DOHH2 (cell line): ENCODE results near the gene GRIN2A.

Experiments
- H3F3A ChIP-seq: fragments of 200-600 bp; sonication (generic), shearing (Covaris generic); 2 replicates; pipeline ENCODE4 v1.6.0; 2016; ENCODE audit warnings: antibody characterized with exemption, mild to moderate bottlenecking; ENCODE audit not compliant: control insufficient read depth, insufficient read depth
- H3K27ac ChIP-seq: fragments of 200-600 bp; sonication (generic); 2 replicates; pipeline ENCODE4 v1.5.1; 2014; ENCODE audit warnings: low read depth, mild to moderate bottlenecking, low read length, moderate library complexity
- H3K27me3 ChIP-seq: fragments of 200-600 bp; sonication (generic); 2 replicates; pipeline ENCODE4 v1.6.1; 2014; ENCODE audit warnings: mild to moderate bottlenecking, low read length, mixed read lengths; ENCODE audit not compliant: control insufficient read depth
- H3K36me3 ChIP-seq: fragments of 200-600 bp; sonication (generic); 2 replicates; pipeline ENCODE4 v1.6.1; 2014; ENCODE audit warnings: mild to moderate bottlenecking, low read length, moderate library complexity, mixed read lengths; ENCODE audit not compliant: control insufficient read depth
- H3K4me1 ChIP-seq: fragments of 200-600 bp; sonication (generic); 2 replicates; pipeline ENCODE4 v1.6.1; 2014; ENCODE audit warnings: mild to moderate bottlenecking, low read length, mixed read lengths; ENCODE audit not compliant: control insufficient read depth
- H3K4me2 ChIP-seq: fragments of 200-600 bp; sonication (generic); 2 replicates; pipeline ENCODE4 v1.6.0; 2014; ENCODE audit warnings: mild to moderate bottlenecking, low read length, moderate library complexity
- H3K4me3 ChIP-seq: fragments of 200-600 bp; sonication (generic); 2 replicates; pipeline ENCODE4 v1.5.1; 2014; ENCODE audit warnings: mild to moderate bottlenecking, low read length, mixed read lengths
- H3K79me2 ChIP-seq: fragments of 200-600 bp; sonication (generic); 2 replicates; pipeline ENCODE4 v1.6.1; 2014; ENCODE audit warnings: mild to moderate bottlenecking, low read length, mixed read lengths; ENCODE audit not compliant: control insufficient read depth
- H3K9me2 ChIP-seq: fragments of 200-600 bp; sonication (generic); replicated peaks from 2 replicates; pipeline ENCODE4 v1.6.1; 2014; ENCODE audit warnings: mild to moderate bottlenecking, low read length, mixed read lengths; ENCODE audit not compliant: control insufficient read depth
- H3K9me3 ChIP-seq: fragments of 200-600 bp; sonication (generic); 2 replicates; pipeline ENCODE4 v1.6.1; 2014; ENCODE audit warnings: antibody characterized with exemption, low read length, mixed read lengths; ENCODE audit not compliant: control insufficient read depth, insufficient read depth
- H4K20me1 ChIP-seq: fragments of 200-600 bp; sonication (generic); 2 replicates; pipeline ENCODE4 v1.6.0; 2014; ENCODE audit warnings: low read depth, mild to moderate bottlenecking, antibody characterized with exemption, low read length, moderate library complexity; ENCODE audit not compliant: control insufficient read depth, insufficient read depth
- CTCF ChIP-seq: fragments of 200-600 bp; sonication (generic); IDR thresholded peaks from one replicate; pipeline ENCODE4 v1.5.1; 2014; ENCODE audit warnings: antibody characterized with exemption, mild to moderate bottlenecking, low read depth, low read length; ENCODE audit not compliant: poor library complexity, severe bottlenecking
- EZH2phosphoT487 ChIP-seq: fragments of 200-600 bp; sonication (generic); IDR thresholded peaks from 2 replicates; pipeline ENCODE4 v1.6.1; 2017; ENCODE audit warnings: borderline replicate concordance, mild to moderate bottlenecking, antibody characterized with exemption, low read length, moderate library complexity, mixed read lengths

Gene GRIN2A

GRCh38 chr16:10040136-10041080, 141.8 kb downstream of the GRIN2A start:
- Histone ChIP-seq H3K9me2 (no peaks in the 10 kb centered on the region), H3K4me3 (no peak overlapping the region), H3K36me3 (no peaks in the 10 kb centered on the region), H3F3A (no peaks in the 10 kb centered on the region), H3K9me3 (peaks cover 6% of the 10 kb centered on the region; the same call in 1 of the 2 replicates), H4K20me1 (no peaks in the 10 kb centered on the region), H3K4me1 (no peaks in the 10 kb centered on the region), H3K4me2 (no peak overlapping the region), H3K27ac (no peak overlapping the region), H3K79me2 (no peaks in the 10 kb centered on the region), H3K27me3 (no peaks in the 10 kb centered on the region)
- TF ChIP-seq CTCF (no peak), EZH2phosphoT487 (no peak)

- no peak overlapping the region for H3K27ac ChIP-seq
- peaks cover 6% of the 10 kb centered on the region; the same call in 1 of the 2 replicates for H3K9me3 ChIP-seq
- TF ChIP-seq CTCF (no peak), EZH2phosphoT487 (no peak)
- no peaks in the 10 kb centered on the region for H3K9me2 ChIP-seq
- H3K27me3 ChIP-seq: no peaks in the 10 kb centered on the region
- no peaks in the 10 kb centered on the region for H4K20me1 ChIP-seq
- no peaks in the 10 kb centered on the region for H3K79me2 ChIP-seq
- H3F3A ChIP-seq: no peaks in the 10 kb centered on the region
- no peaks in the 10 kb centered on the region for H3K4me1 ChIP-seq
- no peaks in the 10 kb centered on the region for H3K36me3 ChIP-seq
- peak overlapping the region; percentile 14; the same call in 1 of the 2 replicates for H3K4me2 ChIP-seq
- no peak overlapping the region for H3K4me3 ChIP-seq
Observed at GRCh38 chr16:10039220-10040096, 142.8 kb downstream of the GRIN2A start.

GRCh38 chr16:10037751-10038150, 144.5 kb downstream of the GRIN2A start:
- Histone ChIP-seq H3K36me3 (no peaks in the 10 kb centered on the region), H3K79me2 (no peaks in the 10 kb centered on the region), H4K20me1 (no peaks in the 10 kb centered on the region), H3K27ac (no peak overlapping the region), H3F3A (no peaks in the 10 kb centered on the region), H3K4me3 (no peak overlapping the region), H3K4me1 (no peaks in the 10 kb centered on the region), H3K4me2 (no peak overlapping the region), H3K9me2 (no peaks in the 10 kb centered on the region), H3K9me3 (peaks cover 6% of the 10 kb centered on the region; the same call in 1 of the 2 replicates), H3K27me3 (no peaks in the 10 kb centered on the region)
- TF ChIP-seq EZH2phosphoT487 (no peak), CTCF (no peak)
